GM23248 (cell line): ENCODE data around the gene ATP7B. TPM values are rescaled to one million over a fixed set of nuclear protein-coding genes. Genes with fewer than 3 reads are reported as not detected.

ENCODE experiments used
- DNase-seq: peaks from one replicate; pipeline ENCODE4 v3.0.0-alpha.2; 2015
- H2AFZ ChIP-seq: fragments of 200-600 bp; sonication (generic); 2 replicates; pipeline ENCODE4 v1.6.1; 2016; ENCODE audit warnings: antibody characterized with exemption
- H3F3A ChIP-seq: fragments of 200-600 bp; sonication (generic); 2 replicates; pipeline ENCODE4 v1.6.1; 2016; ENCODE audit warnings: mild to moderate bottlenecking, antibody characterized with exemption, mixed run types; ENCODE audit not compliant: insufficient read depth
- H3K27ac ChIP-seq: fragments of 200-600 bp; sonication (generic); 2 replicates; pipeline ENCODE4 v1.5.1; 2016; ENCODE audit warnings: mild to moderate bottlenecking
- H3K27me3 ChIP-seq: fragments of 200-600 bp; sonication (generic); replicated peaks from 2 replicates; pipeline ENCODE4 v1.6.1; 2016; ENCODE audit warnings: mild to moderate bottlenecking; ENCODE audit not compliant: insufficient read depth
- H3K36me3 ChIP-seq: fragments of 200-600 bp; sonication (generic); 2 replicates; pipeline ENCODE4 v1.6.1; 2016; ENCODE audit warnings: low read depth, mild to moderate bottlenecking
- H3K4me1 ChIP-seq: fragments of 200-600 bp; sonication (generic); 2 replicates; pipeline ENCODE4 v1.6.1; 2016; ENCODE audit warnings: mild to moderate bottlenecking; ENCODE audit not compliant: insufficient read depth
- H3K4me2 ChIP-seq: fragments of 200-600 bp; sonication (generic); one replicate; pipeline ENCODE4 v1.6.1; 2016; ENCODE audit warnings: mild to moderate bottlenecking; ENCODE audit not compliant: unreplicated experiment
- H3K4me3 ChIP-seq: fragments of 200-600 bp; sonication (generic); 2 replicates; pipeline ENCODE4 v1.5.1; 2016; ENCODE audit warnings: mild to moderate bottlenecking
- H3K79me2 ChIP-seq: fragments of 200-600 bp; sonication (generic); 2 replicates; pipeline ENCODE4 v1.6.1; 2016; ENCODE audit warnings: mild to moderate bottlenecking; ENCODE audit not compliant: insufficient read depth
- H3K9ac ChIP-seq: fragments of 200-600 bp; sonication (generic); 2 replicates; pipeline ENCODE4 v1.6.1; 2016; ENCODE audit warnings: mild to moderate bottlenecking
- H3K9me2 ChIP-seq: fragments of 200-600 bp; sonication (generic); 2 replicates; pipeline ENCODE4 v1.6.1; 2016; ENCODE audit warnings: mixed run types, mild to moderate bottlenecking, moderate library complexity; ENCODE audit not compliant: insufficient read depth
- H3K9me3 ChIP-seq: fragments of 200-600 bp; sonication (generic); one replicate; pipeline ENCODE4 v1.6.1; 2017; ENCODE audit warnings: low read depth
- H4K20me1 ChIP-seq: fragments of 200-600 bp; sonication (generic); 2 replicates; pipeline ENCODE4 v1.6.0; 2016; ENCODE audit not compliant: insufficient read depth
- EZH2 ChIP-seq: fragments of 200-600 bp; sonication (generic); IDR thresholded peaks from 2 replicates; pipeline ENCODE4 v1.6.1; 2018; ENCODE audit warnings: antibody characterized with exemption, mild to moderate bottlenecking; ENCODE audit not compliant: insufficient read depth, poor library complexity, severe bottlenecking
- EZH2phosphoT487 ChIP-seq: fragments of 200-600 bp; sonication (generic); IDR thresholded peaks from 2 replicates; pipeline ENCODE4 v1.6.1; 2018; ENCODE audit warnings: antibody characterized with exemption, moderate library complexity, mild to moderate bottlenecking, low read depth; ENCODE audit not compliant: insufficient read depth
- WGBS, 2 experiments: methylation state at CpG; one replicate each; pipeline ENCODE4 v1.1.6; 2015 to 2017; ENCODE audit warnings: low lambda C conversion rate in 2 of 2, low coverage in 1 of 2; ENCODE audit errors: missing lambda C conversion rate in 2 of 2; 5-methylcytosine and 5-hydroxymethylcytosine counted together
- in situ Hi-C: fragments of 300-500 bp; cut with MboI; formaldehyde crosslinking; loops from 2 replicates; pipeline ENCODE4 v1.15.0; 2020
- polyA plus RNA-seq: library from polyadenylated mRNA; unstranded; fragments of >200 nt; fragmentation: Nextera tagmentation; extraction: Ambion mirVana; gene quantifications from 2 replicates; pipeline ENCODE4 v1.2.1, GENCODE V29; 2016
- total RNA-seq: library from RNA; depleted of rRNA; stranded (reverse); fragments of >200 nt; shearing (Covaris generic); gene quantifications from 2 replicates; pipeline ENCODE4 v1.2.3, GENCODE V29; 2014

Gene ATP7B
- total and polyA plus RNA-seq, 2 experiments from 2014 or later: 0.10 to 0.32 TPM

- no peak overlapping the region for H3K4me3 ChIP-seq
- H3K27ac ChIP-seq: no peak overlapping the region
- no peaks in the 10 kb centered on the region for H4K20me1 ChIP-seq
- no peaks in the 10 kb centered on the region for H3K4me1 ChIP-seq
- H2AFZ ChIP-seq: no peak overlapping the region
- H3F3A ChIP-seq: no peaks in the 10 kb centered on the region
- H3K9me2 ChIP-seq: no peaks in the 10 kb centered on the region
- 72 to 74% methylated on average over 9 of the region's 9 CpGs for WGBS, 2 experiments
- H3K79me2 ChIP-seq: no peaks in the 10 kb centered on the region
- TF ChIP-seq EZH2phosphoT487: no peak
- no peaks in the 10 kb centered on the region for H3K36me3 ChIP-seq
- H3K9ac ChIP-seq: no peak overlapping the region
- 0 out of 2 replicates have a peak, but pooled peaks cover 8% of the 10 kb centered on the region for H3K27me3 ChIP-seq
- no peak for DNase-seq
- no peak overlapping the region for H3K4me2 ChIP-seq
- in situ Hi-C loops: no loop called here
- no peaks in the 10 kb centered on the region for H3K9me3 ChIP-seq
These were observed 53.7 kb downstream of the ATP7B start for GRCh38 chr13:51957377-51958216.

DNA sequence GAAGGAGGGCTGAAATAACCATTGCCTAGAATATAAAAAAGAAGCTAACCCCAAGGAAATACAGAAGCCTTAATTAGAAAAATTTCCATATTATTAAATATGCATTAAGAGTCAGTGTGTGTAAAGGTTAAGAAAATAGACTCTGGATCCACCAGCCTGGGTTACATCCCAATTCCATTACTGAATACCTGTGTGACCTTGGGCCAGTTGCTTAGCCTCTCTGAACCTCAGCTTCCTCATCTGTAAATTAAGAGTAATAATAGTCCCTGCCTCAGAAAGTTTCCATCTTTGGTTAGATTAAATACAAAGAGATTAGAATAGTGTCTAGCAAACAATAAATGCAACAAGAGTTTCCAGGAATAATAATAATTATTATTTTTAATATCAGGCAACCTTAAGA lies 54.5 kb downstream of the ATP7B start:
- no peak for DNase-seq
- Histone ChIP-seq H3K9me2 (no peaks in the 10 kb centered on the region), H3K79me2 (no peaks in the 10 kb centered on the region), H4K20me1 (no peaks in the 10 kb centered on the region), H3K4me1 (no peaks in the 10 kb centered on the region), H3K4me2 (no peak overlapping the region), H3K27me3 (peaks cover 11% of the 10 kb centered on the region; the same call in 1 of the 2 replicates), H3F3A (no peaks in the 10 kb centered on the region), H3K9ac (no peak overlapping the region), H3K36me3 (no peaks in the 10 kb centered on the region), H3K9me3 (no peaks in the 10 kb centered on the region), H3K27ac (no peak overlapping the region), H2AFZ (no peak overlapping the region), H3K4me3 (no peak overlapping the region)
- in situ Hi-C loops: no loop called here
- no peak for TF ChIP-seq EZH2
- TF ChIP-seq EZH2phosphoT487: no peak

DNA sequence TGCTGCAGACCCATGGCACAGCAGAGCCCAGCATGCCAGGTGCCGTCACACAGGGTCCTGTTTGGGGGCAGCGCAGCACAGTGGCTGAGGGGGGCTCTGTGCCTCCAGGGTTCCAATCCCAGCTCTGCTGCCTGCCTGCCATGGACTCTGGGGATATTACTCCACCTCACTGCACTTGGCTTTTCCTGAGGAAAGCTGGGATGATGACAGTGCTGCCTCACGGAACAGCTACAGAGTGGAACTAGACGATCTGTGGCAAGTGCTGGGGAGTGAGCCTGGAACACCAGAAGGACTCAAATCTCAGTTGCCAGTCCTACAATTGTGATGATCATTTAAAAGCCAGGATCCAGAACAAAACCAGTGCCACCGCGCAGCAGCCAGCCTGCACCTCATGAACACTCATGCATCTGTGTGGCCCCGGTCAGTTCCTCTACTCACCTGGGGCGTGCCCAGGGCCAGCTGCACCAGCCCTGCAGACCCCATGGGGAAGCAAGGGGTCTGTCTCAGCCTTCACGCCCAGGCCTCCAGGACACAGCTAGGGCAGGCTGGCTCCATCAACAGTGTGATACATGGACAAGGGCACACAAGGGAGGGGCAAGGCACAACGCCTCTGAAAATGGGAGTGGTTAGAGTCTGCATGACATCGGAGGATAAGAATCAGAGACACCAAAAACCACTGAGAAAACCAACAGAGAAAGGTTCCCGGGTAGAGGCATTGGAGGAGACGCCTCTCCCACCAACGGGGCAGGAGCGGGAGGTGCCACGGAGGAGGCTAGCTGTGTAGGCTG lies 55.2 kb downstream of the ATP7B start:
- WGBS, 2 experiments: 55 to 57% methylated on average over 16 of the region's 16 CpGs
- no peak for TF ChIP-seq EZH2phosphoT487
- no peak for TF ChIP-seq EZH2

GRCh38 chr13:51955281-51955771 lies 55.9 kb downstream of the ATP7B start:
- no peaks in the 10 kb centered on the region for H3K9me3 ChIP-seq
- no peak overlapping the region for H3K9ac ChIP-seq
- H3K27ac ChIP-seq: no peak overlapping the region
- no peak overlapping the region for H3K4me2 ChIP-seq
- H2AFZ ChIP-seq: no peak overlapping the region
- H3K4me3 ChIP-seq: no peak overlapping the region
- H4K20me1 ChIP-seq: no peaks in the 10 kb centered on the region
- H3K79me2 ChIP-seq: no peaks in the 10 kb centered on the region
- no peaks in the 10 kb centered on the region for H3K4me1 ChIP-seq
- TF ChIP-seq EZH2phosphoT487 (no peak), EZH2 (no peak)
- DNase-seq: no peak
- no peaks in the 10 kb centered on the region for H3K36me3 ChIP-seq
- no peaks in the 10 kb centered on the region for H3K9me2 ChIP-seq
- no peaks in the 10 kb centered on the region for H3F3A ChIP-seq
- in situ Hi-C loops: no loop called here
- peaks cover 15% of the 10 kb centered on the region; the same call in 1 of the 2 replicates for H3K27me3 ChIP-seq
- WGBS, 2 experiments: 43 to 46% methylated on average over 15 of the region's 15 CpGs

More for the DNA sequence above, 55.2 kb downstream of the ATP7B start:
- Histone ChIP-seq H3K4me1 (no peaks in the 10 kb centered on the region), H3K4me3 (no peak overlapping the region), H3K27me3 (peaks cover 15% of the 10 kb centered on the region; the same call in 1 of the 2 replicates), H3K9me2 (no peaks in the 10 kb centered on the region), H3K9me3 (no peaks in the 10 kb centered on the region), H3K9ac (no peak overlapping the region), H4K20me1 (no peaks in the 10 kb centered on the region), H3K27ac (no peak overlapping the region), H2AFZ (no peak overlapping the region), H3K36me3 (no peaks in the 10 kb centered on the region), H3K4me2 (no peak overlapping the region), H3F3A (no peaks in the 10 kb centered on the region), H3K79me2 (no peaks in the 10 kb centered on the region)
- no peak for DNase-seq
- in situ Hi-C loops: no loop called here
